Measurements from ENCODE around the gene CATSPERD.

The CATSPERD gene
- 0 to 0.16 (median 0.02) reads per million in 18 experiments for total RNA-seq

DNA sequence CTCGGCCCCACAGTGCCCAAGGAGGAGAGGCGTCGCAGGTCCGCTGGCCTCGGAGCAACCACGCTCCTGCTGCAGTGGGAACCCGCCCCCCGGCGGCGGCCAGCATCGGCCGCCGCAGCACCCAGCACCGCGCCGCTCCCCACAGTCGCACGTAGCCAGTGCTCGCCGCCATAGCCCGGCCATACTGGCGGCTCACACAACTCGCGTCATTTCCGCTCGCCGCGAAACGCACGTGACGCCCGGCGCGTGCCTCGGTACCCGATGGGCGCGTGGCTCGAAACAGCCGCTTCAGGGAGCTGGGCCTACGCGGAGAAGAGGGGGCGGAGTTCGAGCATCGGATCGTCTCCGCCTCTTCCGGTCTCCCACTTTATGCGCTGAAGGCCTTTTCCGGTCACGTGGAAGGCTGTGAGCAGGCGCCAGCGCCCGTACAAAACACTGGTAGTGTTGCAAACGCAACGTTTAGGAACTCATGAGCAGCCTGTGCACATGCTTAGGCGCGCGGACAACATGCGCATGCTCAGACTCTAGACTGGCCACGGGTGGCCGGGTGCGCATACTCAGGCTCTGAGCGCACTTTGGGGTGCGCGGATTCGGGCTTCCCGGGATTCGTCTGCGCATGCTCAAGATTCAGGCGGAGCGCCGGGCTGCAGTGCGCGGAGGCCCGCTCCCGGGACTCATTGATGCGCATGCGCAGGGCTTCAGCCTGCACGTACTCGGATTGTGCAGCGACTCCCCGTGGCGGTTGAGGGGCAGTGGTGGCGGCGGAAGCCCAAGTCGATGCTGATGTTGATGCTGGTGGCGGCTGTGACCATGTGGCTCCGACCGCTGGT is at the start of gene CATSPERD, which contains the start of gene LONP1:
Gene CATSPERD, plus strand, starts transcription at position 677 of the 830 bp plus-strand sequence. Its CDS starts 101 bp downstream, at position 778.
Gene LONP1, minus strand, starts transcription at position 186 of the 830 bp plus-strand sequence. Its CDS starts 14 bp downstream, at position 172.
- peak; percentile 99 to 100 for DNase-seq

DNA sequence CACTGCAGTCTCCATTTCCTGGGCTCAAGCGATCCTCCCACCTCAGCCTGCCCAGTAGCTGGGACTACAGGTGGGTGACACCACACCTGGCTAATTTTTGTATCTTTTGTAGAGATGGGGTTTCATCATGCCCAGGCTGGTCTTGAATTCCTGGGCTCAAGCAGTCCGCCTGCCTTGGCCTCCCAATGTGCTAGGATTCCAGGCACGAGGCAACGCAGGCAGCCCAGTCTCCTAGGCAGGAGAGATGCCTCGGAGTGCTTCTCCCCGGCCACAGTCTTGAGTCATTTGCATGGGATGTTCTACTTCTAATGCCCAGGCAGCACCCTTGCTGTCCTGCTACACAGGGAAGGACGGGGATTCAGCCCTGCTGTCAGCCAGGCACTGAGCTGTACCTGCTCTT is 48.8 kb upstream of the CATSPERD start:
- no peak for DNase-seq

- no peak for DNase-seq
Measured at GRCh38 chr19:5672708-5673459, 47.6 kb upstream of the CATSPERD start.

DNA sequence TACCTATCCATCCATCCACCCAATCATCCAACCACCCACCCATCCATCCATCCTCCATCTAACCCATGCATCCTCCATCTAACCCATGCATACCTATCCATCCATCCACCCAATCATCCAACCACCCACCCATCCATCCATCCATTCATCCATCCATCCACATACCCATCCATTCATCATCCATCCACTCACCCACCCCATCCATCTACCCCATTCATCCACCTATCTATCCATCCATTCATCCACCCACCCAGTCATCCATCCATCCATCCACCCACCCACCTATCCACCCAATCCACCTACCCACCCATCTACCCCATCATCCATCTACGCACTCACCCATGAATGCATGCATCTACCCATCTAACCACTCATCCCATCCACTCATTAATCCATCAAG is 46.7 kb upstream of the CATSPERD start:
- no peak for DNase-seq

DNA sequence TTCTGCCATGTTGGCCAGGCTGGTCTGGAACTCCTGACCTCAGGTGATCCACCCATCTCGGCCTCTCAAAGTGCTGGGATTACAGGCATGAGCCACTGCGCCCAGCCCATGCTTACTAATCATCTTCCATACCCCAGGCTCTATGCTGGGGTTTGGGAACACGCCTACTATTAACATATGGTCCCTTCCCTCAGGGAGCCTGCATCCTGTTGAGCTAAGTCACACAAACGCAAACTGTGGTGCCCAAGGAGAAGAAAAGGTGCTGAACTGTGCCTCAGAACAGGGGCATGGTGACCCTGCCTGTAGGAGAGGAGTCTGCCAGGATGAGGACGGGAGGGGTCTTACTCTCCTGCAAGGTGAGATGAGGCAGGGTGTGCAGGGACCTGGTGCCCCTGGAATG is 45.7 kb upstream of the CATSPERD start:
- no peak for DNase-seq

DNA sequence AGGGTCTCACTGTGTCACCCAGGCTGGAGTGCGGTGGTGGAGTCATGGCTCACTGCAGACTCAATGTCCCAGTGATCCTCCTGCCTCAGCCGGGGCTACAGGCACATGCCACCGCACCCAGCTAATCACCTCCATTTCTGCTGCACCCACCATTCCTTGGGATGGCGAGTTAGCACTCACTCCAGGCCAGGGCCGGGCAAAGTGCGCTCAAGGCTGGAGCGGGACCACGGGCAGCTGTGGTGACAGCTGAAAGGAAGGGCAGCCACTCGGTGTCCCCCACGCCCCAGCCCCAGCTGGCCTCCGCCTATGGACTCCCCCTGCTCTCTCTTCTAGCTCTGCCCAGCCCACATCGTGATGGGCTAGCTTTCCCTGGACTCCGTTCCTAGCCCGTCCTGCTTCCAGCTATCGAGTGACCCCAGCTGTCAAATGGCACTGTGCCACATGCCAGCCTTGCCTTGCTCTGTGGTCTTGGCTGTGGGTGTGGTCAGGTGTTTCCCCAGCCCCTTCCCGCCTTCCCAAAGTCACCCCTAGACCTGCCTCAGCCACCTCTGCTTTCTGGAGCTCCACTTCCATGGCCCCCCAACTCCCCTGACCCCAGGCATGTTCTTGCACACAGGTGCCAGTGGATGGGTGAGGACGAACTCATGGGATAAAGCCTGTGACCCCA is 44.2 kb upstream of the CATSPERD start:
- no peak for DNase-seq

DNA sequence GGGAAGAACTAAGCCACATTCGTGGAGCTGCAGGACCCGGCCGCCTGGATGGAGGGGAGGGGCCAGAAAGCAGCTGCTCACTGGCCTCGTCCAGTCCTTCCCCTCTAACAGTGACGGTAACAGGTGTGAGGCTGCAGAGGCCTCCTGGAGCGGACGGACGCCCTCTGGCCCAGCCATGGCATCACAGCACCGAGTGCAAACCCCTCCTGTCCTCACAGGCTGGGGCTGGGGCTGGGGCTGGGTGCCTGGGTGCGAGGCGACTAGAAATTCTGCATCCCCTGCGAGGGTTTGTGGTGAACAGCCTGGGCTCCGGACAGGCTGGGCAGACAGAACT is 43.7 kb upstream of the CATSPERD start:
- DNase-seq = no peak

DNA sequence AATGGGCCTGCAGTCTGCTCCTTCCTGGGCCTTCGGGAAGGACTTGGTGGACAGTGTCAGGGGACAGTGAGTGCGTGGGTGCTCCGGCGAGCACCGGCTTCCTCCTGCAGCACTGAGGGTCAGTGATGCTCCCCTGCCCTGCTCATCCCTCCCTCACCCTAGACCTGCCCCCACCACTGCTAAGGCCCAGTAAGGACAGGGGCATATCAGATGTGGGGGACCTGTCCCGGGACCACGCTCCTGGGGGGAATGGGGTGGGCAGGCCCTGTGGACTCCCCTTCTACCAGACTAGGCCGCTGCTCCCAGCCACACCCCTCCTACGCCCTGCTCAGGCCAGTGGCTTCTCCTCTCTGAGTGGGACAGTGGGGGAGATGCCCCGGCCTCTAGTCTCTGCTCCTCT is 43.3 kb upstream of the CATSPERD start:
- DNase-seq = no peak

DNA sequence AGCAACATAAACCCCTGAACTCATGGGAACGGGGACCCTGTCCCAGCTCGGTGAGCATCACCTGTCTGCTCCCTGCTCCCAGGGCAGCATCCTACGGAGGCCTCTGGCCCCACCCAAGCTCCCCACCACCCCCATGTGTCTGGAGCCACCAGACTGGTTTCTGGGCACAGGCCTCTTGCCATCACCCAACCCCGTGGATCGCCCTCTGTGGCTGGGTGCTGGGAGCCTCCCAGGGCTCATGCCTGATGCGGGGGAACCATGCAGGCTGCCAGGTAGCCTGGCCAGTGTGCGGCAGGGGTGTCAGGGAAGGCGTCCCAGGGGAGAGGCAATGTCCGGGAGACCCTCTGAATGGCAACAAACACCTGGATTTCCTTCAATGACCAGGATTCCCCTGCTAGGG is 42.9 kb upstream of the CATSPERD start:
- no peak for DNase-seq

- no peak for DNase-seq
Measured at GRCh38 chr19:5678071-5678718, 42.2 kb upstream of the CATSPERD start.

GRCh38 chr19:5679289-5680083 is 41.0 kb upstream of the CATSPERD start:
- no peak for DNase-seq

GRCh38 chr19:5680084-5680436 is 40.4 kb upstream of the CATSPERD start:
- peak in 1 of 2 donors; percentile 32 for DNase-seq

- DNase-seq = peak; percentile 98 to 99
Measured at GRCh38 chr19:5680437-5681368, 39.7 kb upstream of the CATSPERD start, which contains the start of the genes HSD11B1L and MICOS13. Gene HSD11B1L (plus strand): TSS chr19:5681027. CDS start chr19:5684833, 3,806 bp downstream. Gene MICOS13 (minus strand): TSS chr19:5680516. CDS start chr19:5680486, 30 bp downstream.

DNA sequence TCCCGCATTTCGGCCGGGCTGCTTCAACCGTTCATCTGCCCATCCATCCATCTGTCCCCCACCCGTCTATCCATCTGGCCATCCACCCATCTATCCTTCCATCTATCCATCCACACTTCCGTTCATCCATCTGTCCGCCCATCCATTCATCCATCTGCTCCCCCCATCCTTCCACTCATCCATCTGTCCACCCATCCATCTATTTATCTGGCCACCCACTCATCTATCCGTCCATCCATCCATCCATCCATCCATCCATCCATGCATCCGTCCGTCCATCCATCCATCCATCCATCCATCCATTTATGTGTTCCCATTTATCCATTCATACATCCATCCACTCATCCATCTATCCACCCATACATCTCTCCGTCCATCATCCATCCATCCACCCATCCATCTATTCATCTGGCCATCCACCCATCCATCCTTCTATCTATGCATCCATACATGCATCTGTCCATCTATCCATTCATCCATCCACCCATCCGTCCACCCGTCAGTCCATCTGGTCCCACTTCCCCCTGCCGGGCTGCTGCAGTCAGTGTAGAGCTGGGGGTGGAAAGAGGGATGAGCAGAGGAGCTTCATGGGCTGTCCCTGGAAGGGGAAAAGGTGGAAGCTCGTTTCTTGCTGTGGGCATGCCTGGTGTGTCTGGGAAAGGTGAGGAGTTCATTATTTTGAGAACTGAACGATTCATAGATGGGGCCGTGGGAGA is 38.9 kb upstream of the CATSPERD start:
- DNase-seq = no peak

DNA sequence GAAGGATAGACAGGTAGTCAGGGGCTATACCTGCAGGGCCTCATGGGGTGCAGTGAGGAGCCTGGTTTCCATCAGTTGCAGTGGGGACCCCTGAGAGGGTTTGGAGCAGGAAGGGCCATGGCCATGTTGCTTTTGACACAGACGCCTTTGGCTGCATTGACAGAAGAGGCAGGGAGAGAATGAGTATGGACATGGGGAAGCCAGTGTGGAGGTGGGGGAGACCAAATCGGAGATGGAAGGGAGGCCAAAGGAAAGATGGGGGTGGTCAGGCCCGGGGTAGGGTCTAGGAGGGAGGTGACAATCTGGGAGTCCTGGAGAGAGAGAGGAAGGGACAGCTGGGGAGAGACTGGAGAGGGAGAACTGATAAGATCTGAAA is 38.3 kb upstream of the CATSPERD start:
- DNase-seq = no peak

DNA sequence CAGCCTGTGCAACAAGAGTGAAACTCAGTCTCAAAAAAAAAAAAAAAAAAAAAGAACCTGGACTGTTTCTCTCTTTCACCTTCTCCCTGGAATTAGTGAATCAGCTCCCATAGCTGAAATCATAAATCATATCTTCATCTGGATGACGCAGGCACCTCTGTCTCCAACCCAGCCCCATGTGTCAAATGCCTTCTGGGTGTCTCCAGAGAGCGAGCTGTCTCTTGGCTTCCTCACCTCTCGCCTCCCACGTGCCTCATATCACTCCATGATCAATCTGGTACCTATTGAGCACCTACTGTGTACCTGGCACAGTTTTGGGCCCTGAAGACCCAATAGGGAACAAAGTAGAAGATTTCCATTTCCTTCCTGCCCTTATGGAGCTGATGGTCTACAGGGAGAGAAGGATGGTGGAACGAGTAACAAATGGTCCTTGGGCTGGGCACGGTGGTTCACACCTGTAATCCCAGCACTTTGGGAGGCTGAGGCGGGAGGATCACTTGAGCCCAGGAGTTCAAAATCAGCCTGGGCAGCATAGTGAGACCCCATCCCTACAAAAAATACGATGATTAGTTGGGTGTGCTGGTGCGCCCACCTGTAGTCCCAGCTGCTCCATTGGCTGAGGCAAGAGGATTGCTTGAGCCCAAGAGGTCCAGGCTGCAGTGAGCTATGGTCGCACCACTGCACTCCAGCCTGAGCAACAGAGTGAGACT is 37.1 kb upstream of the CATSPERD start:
- DNase-seq = no peak

GRCh38 chr19:5684694-5685430 is 35.6 kb upstream of the CATSPERD start:
- no peak for DNase-seq

DNA sequence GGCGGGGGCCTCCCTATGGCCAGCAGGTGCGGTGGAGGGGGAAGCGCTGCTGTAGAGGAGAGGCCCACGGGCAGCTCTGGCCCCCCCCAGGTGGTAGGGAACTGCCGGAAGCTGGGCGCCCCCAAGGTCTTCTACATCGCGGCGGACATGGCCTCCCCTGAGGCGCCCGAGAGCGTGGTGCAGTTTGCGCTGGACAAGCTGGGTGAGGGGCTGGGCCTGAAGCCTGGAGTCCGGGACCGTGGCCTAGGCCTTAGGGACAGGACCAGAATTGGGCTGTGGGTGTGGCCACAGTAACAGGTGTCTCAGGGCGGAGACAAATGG is 34.2 kb upstream of the CATSPERD start:
- DNase-seq = no peak

All from inflammatory macrophage (primary cell).